ENCODE measurements around the gene CEBPA. TPM values are rescaled to one million over a fixed set of nuclear protein-coding genes. Genes with fewer than 3 reads are reported as not detected.

CEBPA gene
- total RNA-seq, 4 donors from 2014 or later = 86.3 to 360 (median 196) TPM

GRCh38 chr19:33303791-33304345 is 1.5 kb upstream of the CEBPA start:
- Histone ChIP-seq H3K4me3 (peak overlapping the region; percentile 80), H3K4me1 (peaks cover 39% of the 10 kb centered on the region), H3K27me3 (no peaks in the 10 kb centered on the region), H3K27ac (peak overlapping the region; percentile 89), H3K9me3 (no peaks in the 10 kb centered on the region), H3K36me3 (no peaks in the 10 kb centered on the region)
- no peak for TF ChIP-seq CTCF (IDR thresholded peaks at IDR 0.05)
- no peak for TF ChIP-seq POLR2AphosphoS5 (IDR thresholded peaks at IDR 0.05)
- no peak for TF ChIP-seq EP300 (IDR thresholded peaks at IDR 0.05)
- TF ChIP-seq POLR2A (IDR thresholded peaks at IDR 0.05) = no peak
- 11% methylated on average over 29 of the region's 33 CpGs for WGBS
- DNase-seq (ENCODE audit: low spot score in 2 of 2) = no peak

- peak overlapping the region; percentile 89 for H3K27ac ChIP-seq
These were observed 848 bp upstream of the CEBPA start for GRCh38 chr19:33302974-33303790.

DNA sequence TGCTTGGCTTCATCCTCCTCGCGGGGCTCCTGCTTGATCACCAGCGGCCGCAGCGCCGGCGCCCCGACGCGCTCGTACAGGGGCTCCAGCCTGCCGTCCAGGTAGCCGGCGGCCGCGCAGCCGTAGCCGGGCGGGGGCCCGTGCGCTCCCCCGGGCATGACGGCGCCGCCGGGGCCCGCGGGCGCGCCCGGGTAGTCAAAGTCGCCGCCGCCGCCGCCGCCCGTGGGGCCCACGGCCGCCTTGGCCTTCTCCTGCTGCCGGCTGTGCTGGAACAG is 497 bp downstream of the CEBPA start:
- no peak for TF ChIP-seq CTCF (IDR thresholded peaks at IDR 0.05)
- no peak for TF ChIP-seq POLR2A (IDR thresholded peaks at IDR 0.05)
- TF ChIP-seq EP300 (IDR thresholded peaks at IDR 0.05) = no peak
- TF ChIP-seq POLR2AphosphoS5 (IDR thresholded peaks at IDR 0.05) = no peak
- WGBS = no CpG with 5 or more reads among the region's 41 CpGs
- peaks cover 59% of the 10 kb centered on the region for H3K4me1 ChIP-seq

More at GRCh38 chr19:33302974-33303790, 848 bp upstream of the CEBPA start:
- DNase-seq (ENCODE audit: low spot score in 2 of 2) = peak in 1 of 2 donors; percentile 76
- Histone ChIP-seq H3K4me1 (peaks cover 46% of the 10 kb centered on the region), H3K27me3 (no peaks in the 10 kb centered on the region), H3K9me3 (no peaks in the 10 kb centered on the region), H3K36me3 (no peaks in the 10 kb centered on the region), H3K4me3 (peak overlapping the region; percentile 80)
- TF ChIP-seq POLR2AphosphoS5 (IDR thresholded peaks at IDR 0.05) (no peak), EP300 (IDR thresholded peaks at IDR 0.05) (no peak), POLR2A (IDR thresholded peaks at IDR 0.05) (no peak), CTCF (IDR thresholded peaks at IDR 0.05) (no peak)
- 0% methylated on average over 6 of the region's 92 CpGs for WGBS

GRCh38 chr19:33301144-33301899 is 1.0 kb downstream of the CEBPA start:
- Histone ChIP-seq H3K4me1 (peaks cover 64% of the 10 kb centered on the region), H3K27me3 (no peaks in the 10 kb centered on the region), H3K36me3 (no peaks in the 10 kb centered on the region), H3K27ac (peak overlapping the region; percentile 89), H3K4me3 (peak overlapping the region; percentile 80), H3K9me3 (no peaks in the 10 kb centered on the region)
- TF ChIP-seq POLR2AphosphoS5 (IDR thresholded peaks at IDR 0.05) (no peak), EP300 (IDR thresholded peaks at IDR 0.05) (no peak), POLR2A (IDR thresholded peaks at IDR 0.05) (no peak), CTCF (IDR thresholded peaks at IDR 0.05) (no peak)
- DNase-seq (ENCODE audit: low spot score in 2 of 2) = peak in 1 of 2 donors; percentile 70
- WGBS = under 1% methylated on average over 28 of the region's 91 CpGs

More for the DNA sequence above, 497 bp downstream of the CEBPA start:
- no peak for DNase-seq (ENCODE audit: low spot score in 2 of 2)
- Histone ChIP-seq H3K27ac (peak overlapping the region; percentile 89), H3K36me3 (no peaks in the 10 kb centered on the region), H3K9me3 (no peaks in the 10 kb centered on the region), H3K4me3 (peak overlapping the region; percentile 80), H3K27me3 (no peaks in the 10 kb centered on the region)

GRCh38 chr19:33300894-33301143 is 1.5 kb downstream of the CEBPA start:
- Histone ChIP-seq H3K4me3 (peak overlapping the region; percentile 80), H3K27ac (peak overlapping the region; percentile 89), H3K27me3 (no peaks in the 10 kb centered on the region), H3K4me1 (peaks cover 69% of the 10 kb centered on the region), H3K9me3 (no peaks in the 10 kb centered on the region), H3K36me3 (no peaks in the 10 kb centered on the region)
- no peak for TF ChIP-seq EP300 (IDR thresholded peaks at IDR 0.05)
- DNase-seq (ENCODE audit: low spot score in 2 of 2) = no peak
- 0% methylated on average over 2 of the region's 7 CpGs for WGBS

Data from suprapubic skin (tissue), 4 donors.